ENCODE results near the gene FCN3. TPM values are rescaled to one million over a fixed set of nuclear protein-coding genes. Genes with fewer than 3 reads are reported as not detected.

The FCN3 gene
- total RNA-seq, 1 donor from 2014 or later = 51.9 TPM

Other genes starting within 250 kb of the FCN3 start
- gene SLC9A1, start 219.7 kb downstream of the FCN3 start, total RNA-seq = 24.4 TPM
- 29.2 TPM for gene WDTC1, start 140.2 kb downstream of the FCN3 start, total RNA-seq
- gene TMEM222, start 52.7 kb downstream of the FCN3 start, total RNA-seq = 39.2 TPM
- gene SYTL1, start 32.8 kb downstream of the FCN3 start, total RNA-seq = 1.9 TPM
- gene MAP3K6, start 7.9 kb downstream of the FCN3 start, total RNA-seq = 95.0 TPM
- gene CD164L2, start 8.5 kb upstream of the FCN3 start, total RNA-seq = not detected
- gene GPR3, start 17.8 kb upstream of the FCN3 start, total RNA-seq = 0.51 TPM
- 156 TPM for gene WASF2, start 115.3 kb upstream of the FCN3 start, total RNA-seq
- gene AHDC1, start 229.3 kb upstream of the FCN3 start, total RNA-seq = 28.5 TPM

Measured in mesenteric fat pad (tissue), 1 donor.